Activated CD4-positive, CD25-positive, alpha-beta regulatory T cell treated with anti-CD3 and anti-CD28 coated beads, Interleukin-2, amount 50 U/mL, for 72 hours (primary cell): ENCODE measurements around the gene PPARGC1A.

ENCODE experiments used
- DNase-seq: peaks from one replicate; pipeline ENCODE4 v3.0.0; 2021

Gene PPARGC1A, protein sequence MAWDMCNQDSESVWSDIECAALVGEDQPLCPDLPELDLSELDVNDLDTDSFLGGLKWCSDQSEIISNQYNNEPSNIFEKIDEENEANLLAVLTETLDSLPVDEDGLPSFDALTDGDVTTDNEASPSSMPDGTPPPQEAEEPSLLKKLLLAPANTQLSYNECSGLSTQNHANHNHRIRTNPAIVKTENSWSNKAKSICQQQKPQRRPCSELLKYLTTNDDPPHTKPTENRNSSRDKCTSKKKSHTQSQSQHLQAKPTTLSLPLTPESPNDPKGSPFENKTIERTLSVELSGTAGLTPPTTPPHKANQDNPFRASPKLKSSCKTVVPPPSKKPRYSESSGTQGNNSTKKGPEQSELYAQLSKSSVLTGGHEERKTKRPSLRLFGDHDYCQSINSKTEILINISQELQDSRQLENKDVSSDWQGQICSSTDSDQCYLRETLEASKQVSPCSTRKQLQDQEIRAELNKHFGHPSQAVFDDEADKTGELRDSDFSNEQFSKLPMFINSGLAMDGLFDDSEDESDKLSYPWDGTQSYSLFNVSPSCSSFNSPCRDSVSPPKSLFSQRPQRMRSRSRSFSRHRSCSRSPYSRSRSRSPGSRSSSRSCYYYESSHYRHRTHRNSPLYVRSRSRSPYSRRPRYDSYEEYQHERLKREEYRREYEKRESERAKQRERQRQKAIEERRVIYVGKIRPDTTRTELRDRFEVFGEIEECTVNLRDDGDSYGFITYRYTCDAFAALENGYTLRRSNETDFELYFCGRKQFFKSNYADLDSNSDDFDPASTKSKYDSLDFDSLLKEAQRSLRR

DNA sequence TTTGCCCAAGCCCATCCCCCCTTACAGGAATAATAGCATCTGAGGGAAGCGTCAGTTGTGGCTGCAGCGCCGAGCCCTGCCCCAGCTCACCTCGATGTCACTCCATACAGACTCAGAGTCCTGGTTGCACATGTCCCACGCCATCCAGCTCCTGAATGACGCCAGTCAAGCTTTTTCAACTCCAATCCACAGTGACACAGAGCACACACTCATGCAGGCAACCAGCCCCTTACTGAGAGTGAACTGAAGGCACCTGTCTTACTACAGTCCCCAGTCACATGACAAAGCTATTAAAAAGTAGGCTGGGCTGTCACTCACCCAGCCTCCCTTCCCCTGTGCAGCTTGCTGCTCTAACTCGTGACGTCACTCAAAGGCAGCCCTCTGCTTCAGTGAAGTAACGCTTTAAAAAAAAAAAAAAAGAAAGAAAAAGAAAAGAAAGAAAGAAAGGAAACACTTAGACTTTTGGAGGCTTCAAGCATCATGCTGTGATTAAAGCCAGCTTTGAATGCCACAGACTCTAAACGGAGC is at the start of gene PPARGC1A:
Gene PPARGC1A, minus strand, starts transcription at position 234 of the 528 bp plus-strand sequence. Its CDS starts 90 bp downstream, at position 144.
- DNase-seq: no peak

DNA sequence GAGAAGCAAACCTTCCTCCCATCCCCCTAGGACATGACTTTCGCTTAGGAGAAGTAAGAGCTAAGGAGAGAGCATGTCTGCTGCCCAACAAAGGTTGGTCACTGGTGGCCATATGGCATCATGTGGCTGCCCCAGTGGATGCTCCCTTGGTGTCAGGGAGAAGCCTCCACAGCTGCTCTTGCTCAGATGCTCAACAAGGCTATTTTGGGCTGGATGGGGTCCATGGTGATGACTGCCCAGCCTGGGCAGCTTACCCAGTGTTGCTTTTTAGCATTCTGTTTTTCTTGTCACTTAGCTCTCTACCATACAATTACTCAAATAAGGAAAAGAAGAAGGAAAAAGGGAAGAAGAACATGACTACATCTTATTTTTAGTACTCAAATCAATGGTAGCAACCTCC is 48.9 kb upstream of the PPARGC1A start:
- DNase-seq: no peak

DNA sequence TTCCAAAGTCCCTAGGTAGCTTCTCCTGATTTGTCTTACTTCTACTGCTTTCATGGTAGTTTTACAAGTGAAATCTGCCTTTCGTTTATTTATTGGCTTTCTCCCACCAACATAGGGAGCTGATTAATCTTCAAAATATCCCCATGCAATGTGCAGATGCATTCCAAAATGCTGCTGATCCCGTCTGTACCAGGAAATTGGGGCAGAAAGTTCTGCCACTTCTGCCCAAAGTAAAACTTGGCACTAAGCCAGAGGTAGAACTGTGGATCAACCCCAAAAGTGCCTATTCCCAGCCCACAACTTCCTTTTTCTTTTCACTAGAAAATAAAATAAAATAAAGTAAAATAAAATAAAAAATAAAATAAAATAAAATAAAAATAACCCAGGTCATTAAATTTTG is 47.3 kb upstream of the PPARGC1A start:
- no peak for DNase-seq

DNA sequence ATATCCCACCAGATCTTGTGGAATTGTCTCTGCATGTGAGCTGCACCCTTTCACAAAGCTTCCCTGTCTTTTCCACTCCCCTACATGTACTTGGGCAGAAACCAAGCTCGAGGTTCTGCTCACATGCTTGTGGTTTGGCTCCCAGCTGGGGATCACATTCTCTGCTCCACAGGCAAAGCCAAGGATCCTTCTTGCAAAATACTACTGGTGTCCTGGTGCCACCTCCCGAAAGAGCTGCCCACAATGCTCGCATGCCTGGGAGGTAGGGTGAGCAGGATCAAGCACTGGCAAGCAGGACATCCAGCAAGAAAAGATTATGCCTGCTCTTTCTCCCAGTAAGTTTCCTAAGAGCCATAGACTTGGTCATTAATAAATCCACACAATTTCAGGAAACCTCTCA is 45.1 kb upstream of the PPARGC1A start:
- DNase-seq: no peak

DNA sequence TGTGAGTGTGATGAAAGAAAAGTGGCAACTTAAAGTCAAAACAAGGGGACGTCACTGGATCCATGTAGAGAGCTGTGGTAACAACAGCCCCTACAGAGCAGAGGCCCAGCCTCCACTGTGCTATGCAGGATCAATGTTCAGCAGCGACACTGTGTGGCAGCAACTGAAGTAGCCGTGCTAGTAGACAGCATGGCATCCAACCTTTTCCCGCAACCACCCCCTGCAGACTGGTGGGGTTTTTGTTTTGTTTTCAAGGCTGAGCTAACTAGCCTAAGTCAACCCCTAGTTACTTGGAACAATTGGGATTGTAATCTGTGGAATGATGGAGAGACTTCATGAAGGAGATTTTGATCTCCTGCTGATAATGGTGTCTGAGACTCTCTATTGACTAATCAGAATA is 44.4 kb upstream of the PPARGC1A start:
- DNase-seq: no peak

DNA sequence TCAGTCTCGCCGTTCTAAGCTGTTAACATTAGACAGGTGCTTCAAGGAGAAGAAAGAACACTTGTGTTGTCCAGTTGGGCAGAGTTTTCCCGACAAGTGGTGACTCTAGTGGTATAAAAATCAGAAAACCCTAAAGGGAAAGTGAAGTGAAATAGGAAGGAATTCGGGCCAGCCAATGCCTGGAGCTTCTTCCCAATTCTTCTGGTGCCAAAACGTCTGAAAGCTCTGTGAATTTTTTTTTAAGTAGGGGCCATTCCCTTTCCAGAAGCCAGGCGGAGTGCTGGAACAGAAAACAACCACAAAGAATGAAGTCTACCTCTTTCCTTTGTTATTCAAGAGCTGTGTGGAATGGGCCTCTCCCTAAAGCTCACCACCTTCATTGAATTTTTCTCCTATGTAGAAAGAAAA is 43.1 kb upstream of the PPARGC1A start:
- no peak for DNase-seq

DNA sequence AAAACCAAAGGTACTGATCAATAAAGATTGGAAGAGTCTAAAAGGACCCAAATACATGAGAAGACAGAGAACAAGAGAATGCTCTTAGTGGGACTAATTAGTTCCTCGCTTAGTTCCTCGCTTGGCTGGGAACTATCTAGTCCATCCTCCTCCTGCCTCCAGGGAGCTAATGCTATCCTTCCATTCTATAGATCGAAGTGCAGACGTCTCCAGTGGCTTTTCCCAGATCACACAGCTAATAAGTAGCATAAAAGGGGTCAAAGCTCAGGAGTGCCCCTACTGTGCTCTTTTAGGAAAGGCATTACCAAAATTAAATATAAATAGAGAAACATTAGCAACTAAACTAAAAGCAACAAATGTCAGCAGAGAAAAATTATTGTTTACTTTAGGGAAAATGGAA is 42.3 kb upstream of the PPARGC1A start:
- DNase-seq: no peak

DNA sequence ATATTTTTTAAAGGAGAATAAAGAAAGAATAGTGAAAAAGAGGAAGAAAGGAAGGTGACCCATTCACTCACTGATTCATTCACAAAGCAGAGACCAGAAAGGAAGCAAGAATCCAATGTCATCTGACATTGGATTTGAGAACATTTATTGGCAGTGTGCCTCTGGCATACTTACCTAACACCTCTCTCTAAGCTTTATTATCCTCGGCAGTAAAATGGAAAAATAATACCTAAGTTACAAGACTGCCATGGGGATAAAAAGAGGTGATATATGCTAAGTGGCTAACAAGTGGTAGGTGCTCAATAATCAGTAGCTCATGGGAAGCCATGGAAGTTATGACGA is 41.6 kb upstream of the PPARGC1A start:
- no peak for DNase-seq

DNA sequence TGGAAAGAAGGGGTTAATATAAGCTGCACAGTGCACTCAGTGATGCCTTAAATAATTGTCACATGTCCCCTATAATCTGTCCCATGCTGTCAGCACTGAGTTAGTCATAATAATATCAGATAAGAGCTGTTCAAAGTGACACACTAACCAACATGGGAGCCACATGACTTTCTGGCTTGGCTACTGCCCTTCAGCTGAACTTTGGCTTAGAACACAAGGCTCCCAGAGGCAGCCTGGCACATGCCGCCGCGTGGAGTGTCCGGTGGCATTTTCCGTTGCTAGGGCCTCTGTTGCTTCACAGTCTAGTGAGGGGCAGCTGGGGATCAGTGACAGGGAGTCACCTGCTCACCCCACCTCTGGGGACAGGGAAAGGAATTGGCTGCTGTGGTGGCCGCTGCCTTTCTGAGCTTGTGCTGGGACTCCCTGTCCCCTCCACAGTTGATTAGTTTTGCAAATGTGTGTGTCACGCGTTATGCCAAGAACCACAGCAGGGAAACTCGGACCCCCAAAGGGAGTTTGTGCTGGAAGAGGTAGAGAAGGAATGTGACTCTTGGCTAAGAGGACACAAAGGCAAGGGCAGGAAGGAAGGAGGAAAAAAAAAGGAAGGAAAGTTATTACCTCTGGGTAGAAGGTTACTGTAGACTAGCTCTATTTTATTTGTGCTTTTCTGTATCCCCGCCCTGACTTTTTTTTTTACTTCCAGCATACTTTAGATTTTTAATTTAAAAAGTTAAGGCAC is 41.1 kb upstream of the PPARGC1A start:
- no peak for DNase-seq

DNA sequence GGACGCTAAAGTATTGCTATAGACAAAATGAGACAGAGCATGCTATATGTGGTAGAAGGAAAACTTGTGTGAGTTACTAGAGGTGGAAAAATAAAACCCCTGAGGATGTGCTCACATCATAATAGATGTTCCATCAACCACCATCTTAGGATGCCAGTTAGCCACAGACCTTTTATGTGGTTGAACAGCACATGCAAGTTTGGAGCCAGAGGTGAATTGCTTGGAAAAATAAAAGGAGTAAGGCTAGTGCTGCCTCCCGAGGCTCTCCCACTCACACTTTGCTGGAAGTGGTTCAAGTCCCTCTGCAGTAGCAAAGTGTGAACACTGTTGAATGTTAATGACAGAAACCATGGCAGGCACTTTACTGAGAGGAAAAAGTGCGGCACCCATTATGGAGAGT is 39.4 kb upstream of the PPARGC1A start:
- DNase-seq: no peak

DNA sequence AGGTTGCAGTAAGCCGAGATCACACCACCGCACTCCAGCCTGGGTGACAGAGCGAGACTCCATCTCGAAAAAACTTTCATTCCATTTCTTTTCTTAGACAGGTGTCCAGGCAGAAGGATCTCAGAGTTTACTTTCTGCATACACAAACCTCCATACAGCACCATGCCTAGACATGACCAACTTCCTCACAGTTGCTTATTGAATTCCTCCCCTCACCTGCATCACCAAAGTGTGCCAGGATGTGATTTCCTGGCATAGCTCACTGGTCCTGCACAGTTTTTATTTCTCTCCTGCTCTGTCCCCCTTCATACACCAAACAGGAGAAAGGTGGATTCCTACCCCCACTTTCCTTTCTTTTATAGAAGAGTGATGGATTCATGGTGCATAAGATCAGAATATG is 34.7 kb upstream of the PPARGC1A start:
- DNase-seq: no peak

DNA sequence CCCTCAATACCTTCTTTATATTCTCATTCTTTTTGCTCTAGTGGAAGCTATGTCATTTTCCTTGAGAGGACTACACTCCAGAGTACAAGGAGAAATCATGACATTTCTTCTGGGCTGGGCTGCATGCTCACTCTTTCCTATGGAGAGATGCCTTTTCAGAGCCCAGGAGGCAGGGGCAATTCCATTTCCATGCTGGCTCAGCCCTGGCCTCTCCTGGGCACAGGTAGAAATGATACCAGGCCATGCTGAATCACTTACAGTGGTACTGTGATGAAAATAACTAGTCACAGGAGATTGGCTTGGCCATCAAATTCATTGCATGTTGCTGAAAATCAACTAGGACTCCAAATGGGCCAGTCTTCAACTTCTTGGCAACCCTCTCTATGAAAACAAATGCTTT is 34.0 kb upstream of the PPARGC1A start:
- DNase-seq: no peak

DNA sequence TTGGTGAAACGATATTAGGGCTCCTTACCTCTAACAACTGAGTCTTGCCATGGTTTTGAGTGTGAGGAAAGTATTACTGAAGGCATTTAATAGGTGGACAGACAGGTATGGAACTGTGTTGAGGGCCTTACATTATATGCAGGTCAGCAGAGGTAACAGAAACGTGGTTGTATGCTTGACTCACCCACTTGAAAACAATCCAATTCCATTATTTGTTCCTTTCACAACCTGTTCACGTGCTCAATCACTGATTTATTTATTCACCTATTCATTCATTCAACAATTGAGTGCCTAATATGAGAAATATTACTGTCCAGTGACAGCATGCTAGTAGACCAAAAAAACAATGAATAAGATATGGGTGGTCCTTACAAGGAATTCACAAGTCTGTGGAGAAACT is 33.3 kb upstream of the PPARGC1A start:
- no peak for DNase-seq

DNA sequence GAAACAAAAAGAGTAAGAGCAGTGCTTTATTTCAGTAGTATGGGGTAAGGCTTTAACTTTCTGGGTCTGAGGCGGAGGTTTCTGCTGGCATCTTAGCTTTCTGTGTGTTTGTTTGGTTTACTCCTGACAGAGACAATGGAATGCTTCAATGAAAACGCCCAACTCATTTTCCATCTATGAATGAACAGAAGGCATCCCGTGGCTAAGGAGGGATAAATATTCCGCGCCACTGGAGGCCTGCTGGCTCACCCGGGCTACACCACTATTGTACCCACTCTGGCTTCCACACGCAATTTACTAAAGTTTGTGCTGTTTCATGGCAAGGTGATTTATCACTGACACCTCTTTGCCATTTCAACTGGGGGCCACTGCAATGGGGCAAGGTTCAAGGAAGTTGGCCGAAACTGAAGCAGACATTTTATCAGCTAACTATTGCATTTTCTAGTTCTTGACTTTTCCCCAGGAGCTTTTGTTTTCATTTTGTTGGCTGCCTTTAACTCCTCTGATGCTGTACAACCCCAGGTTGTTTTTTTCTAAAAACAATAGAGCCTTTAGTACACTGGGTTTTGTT is 32.8 kb upstream of the PPARGC1A start:
- no peak for DNase-seq

DNA sequence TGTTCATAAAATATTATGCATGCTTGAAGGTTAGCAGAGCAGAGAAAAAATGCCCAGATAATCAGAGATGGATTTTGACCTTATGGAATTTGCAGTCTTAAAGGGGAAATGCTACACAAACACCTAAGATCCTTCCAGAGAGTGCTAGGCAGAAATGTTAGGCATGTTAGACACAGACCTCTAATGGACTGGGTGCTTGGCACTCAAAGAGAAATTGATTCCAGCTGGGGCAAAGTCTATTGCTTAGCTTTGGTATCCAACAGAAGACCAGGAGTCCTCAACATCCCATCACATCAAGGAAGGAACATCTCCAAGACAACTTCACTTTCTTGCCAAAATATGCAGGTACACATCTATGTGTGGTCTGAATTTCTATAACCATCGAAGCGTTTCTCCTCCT is 32.2 kb upstream of the PPARGC1A start:
- DNase-seq: no peak

DNA sequence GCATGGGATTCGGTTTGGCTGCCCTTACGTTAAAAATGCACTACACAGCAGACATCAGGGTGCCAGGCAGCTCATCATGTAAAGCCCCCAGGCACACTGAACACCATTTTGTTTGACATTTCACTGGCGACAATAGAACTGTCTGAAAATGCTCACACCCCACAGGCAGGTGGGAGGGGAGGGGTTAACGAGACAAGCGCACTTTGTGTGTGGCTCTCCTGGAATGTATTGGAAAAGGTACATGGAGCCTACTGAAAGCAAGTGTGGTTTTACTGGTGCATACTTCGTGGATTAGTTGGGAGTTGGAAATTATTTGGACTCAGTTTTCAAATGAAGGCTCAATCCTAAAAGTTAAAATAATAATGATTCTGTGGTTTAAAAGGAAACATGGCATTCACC is 31.6 kb upstream of the PPARGC1A start:
- no peak for DNase-seq

DNA sequence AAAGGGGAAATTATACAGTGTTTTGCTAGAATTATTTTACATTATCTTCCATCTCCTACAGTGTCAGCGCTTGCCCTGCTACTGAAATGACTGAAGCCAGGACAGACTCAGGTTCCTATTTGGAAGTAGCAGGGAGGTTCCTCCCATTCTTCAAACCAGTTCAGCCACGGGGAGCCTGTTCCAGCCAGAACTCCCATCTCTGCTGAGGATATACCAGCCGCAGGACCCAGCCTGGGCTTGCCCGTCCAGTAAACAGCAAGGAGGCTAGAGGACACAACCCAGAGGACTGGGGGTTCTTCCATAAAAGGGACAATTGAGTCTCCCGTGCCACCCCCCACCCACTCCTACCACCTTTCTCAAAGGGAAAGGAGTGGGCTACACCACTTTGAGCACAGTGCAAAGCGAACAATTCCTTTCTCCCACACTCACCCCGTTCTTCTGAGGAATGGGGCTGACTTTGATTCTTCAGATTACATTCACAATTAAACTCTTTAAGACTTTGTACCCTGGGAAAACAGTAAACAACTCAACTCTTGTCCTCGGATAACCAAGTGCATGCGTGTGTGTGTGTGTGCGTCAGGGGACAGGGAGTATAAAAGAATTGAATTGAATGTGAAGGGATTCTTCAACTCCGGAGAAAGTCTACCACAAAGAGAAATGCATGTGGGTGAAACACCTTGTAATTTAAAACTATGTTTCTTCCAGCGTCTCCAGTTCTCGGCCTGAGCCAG is 31.0 kb upstream of the PPARGC1A start:
- DNase-seq: no peak

DNA sequence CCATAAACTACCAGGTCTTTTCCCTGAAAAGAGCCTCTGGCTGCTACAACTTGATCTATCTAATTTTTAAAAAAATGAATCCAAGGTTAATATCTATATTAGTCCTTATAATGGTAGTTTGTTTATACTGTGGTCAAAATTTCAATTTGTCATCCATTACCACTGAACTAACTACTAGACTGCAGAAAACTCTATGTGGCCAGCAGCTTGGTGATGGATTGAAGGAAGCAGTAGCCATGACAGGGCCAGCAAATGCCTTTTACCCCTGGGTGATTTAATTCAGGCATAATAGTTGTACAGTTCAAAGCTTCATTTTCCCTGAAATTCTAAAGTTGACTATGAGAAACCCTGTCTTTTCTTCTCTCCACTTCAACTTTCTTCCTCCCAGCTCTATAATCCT is 30.4 kb upstream of the PPARGC1A start:
- no peak for DNase-seq

DNA sequence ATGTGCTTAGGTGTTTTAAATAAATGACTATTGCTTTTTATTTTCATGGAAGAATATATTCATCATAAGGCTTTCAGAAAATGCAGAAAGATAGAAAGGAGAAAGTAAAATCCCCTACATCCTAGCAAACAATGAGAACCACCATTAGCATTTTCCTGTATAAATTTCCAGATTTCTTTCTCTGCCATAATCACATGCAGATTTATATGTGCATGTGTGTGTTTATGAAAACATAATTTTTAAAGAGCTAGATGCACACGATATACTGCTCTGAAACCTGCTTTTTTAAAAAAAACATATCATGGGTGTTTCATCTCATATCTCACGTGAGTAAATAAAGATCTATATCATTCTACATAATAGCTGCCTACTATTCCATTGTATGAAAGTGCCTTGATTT is 26.4 kb upstream of the PPARGC1A start:
- DNase-seq: no peak

DNA sequence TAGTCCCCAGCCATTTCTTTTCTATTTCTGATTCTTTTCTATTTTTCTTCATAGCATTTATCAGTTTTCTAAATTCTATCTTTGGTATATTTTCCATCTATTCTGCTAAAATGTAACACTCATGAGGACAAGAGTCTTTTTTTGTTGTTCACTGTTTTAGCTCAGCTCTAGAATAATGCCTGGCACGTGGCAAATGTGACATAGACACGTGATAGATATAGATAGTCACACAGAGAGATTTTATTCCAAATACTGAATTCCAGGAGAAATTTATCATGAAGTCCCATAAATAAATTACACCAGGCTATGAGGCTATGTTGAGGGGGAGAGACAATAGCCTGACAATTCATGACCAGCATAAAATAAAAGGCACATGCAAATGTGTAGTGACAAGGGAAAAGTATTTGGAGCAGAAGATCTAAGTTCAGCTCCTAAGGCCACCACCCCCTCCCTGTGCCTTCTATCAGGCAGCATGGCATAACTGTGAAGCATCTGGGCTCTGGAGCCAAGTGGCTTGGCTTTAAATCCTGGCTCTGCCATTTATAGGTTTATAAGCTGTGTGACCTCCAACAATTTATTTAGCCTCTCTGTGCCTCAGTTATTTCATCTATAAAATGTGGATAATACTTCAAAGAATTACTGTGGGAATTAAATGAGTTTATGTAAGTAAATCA is 25.7 kb upstream of the PPARGC1A start:
- no peak for DNase-seq

DNA sequence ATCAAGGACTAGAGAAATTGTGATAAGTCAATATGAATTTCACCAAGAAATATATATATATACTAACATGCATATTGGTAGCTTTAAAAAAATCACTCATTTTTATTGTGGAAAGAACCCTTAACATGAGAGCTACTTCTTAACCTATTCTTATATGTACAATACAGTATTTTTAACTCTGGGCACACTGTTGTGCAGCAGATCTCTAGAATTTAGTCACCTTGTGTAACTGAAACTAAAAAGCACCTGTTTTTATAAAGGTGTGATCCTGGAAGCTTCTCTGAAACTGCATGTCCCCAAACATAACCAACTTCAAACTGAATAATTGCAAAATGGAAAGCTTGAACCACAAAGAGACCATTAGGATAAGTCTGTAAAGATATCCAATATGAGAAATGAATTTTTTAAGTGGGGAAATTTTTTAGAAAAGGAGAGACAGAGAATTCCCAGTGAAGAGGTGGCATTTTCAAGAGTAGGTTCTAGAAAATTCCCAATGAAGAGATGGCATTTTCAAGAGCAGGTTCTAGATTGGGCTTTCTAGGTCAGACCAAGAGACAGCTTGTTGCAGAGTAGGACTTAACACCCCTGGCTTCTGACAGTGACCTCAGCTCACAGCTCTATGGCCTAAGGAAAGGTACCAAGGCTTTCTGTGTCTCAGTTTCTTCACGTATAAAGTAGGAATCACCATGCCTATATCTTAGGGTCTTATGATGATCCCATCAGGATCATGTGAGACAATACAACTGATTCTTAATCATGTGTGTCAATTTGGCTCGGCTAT is 22.0 kb upstream of the PPARGC1A start:
- DNase-seq: no peak
